ENCODE measurements around the gene ARPC1A. TPM values are rescaled to one million over a fixed set of nuclear protein-coding genes. Genes with fewer than 3 reads are reported as not detected.
"Not testable (repeated sequence)": the region's sequence is repeated elsewhere in the genome, so short reads cannot be mapped to it uniquely, and the experiment has no call there.

The ARPC1A gene
- total RNA-seq, 1 donor from 2014 or later = 76.0 TPM

DNA sequence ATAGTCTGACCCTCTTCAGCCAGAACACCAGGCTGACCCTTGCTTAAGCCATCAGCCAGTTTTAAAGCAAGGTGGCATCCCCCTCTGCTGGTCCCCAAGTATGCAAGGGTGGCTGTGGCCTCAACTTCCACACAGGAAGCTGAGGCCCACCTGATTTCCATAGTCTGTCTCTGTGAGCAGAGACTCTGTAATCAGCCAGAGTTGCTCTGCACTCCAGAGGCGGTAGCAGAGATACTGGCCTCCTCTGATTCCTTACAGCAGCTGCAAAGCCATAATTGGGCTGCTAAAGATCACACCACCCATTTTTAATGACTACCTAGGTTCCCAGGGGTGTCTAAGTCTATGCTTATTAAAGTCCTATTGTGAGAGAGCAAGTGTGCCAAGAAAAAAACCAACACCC lies 80.9 kb downstream of the ARPC1A start:
- peaks cover 36% of the 10 kb centered on the region for H3K4me1 Mint-ChIP-seq
- H3K4me3 Mint-ChIP-seq = peak overlapping the region; percentile 94
- intact Hi-C loops (cut with micrococcal nuclease) = loop anchor here (5.0 kb wide), 1 partner anchor 34 kb away; the partner anchor contains the start of gene ARPC1B
- H3K27ac Mint-ChIP-seq = peak overlapping the region; percentile 57
- H3K36me3 Mint-ChIP-seq (ENCODE audit: low read depth) = peaks cover 48% of the 10 kb centered on the region
- H3K27me3 Mint-ChIP-seq = no peaks in the 10 kb centered on the region
- no peak for DNase-seq
- no peaks in the 10 kb centered on the region for H3K9me3 Mint-ChIP-seq

DNA sequence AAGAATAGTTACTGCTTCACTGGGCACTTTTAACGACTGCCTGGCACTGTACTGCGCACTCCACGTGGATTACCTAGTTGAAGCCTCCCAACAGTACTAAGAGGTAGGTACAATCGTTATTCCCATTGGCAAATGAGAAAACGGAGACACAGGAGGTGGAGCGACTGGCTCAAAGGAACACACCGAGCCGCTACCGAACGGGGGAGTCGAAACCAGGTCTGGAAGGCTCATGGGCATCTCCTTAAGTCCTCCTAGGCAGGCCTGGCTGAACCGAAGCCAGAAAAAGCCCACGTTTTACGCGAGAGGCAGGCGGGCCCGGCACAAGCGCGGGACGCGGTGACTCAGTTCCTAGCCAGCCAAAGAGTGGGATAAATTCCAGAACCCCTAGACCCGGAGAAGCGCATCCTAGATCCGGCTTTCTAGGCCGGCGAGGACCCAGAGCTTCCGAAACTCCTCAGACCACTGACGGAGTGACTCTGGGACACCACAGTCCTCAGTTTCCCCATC lies 82.2 kb downstream of the ARPC1A start:
- H3K27me3 Mint-ChIP-seq = no peaks in the 10 kb centered on the region
- H3K4me3 Mint-ChIP-seq = peak overlapping the region; percentile 94
- DNase-seq = peak; percentile 80
- peaks cover 34% of the 10 kb centered on the region for H3K4me1 Mint-ChIP-seq
- H3K36me3 Mint-ChIP-seq (ENCODE audit: low read depth) = peaks cover 48% of the 10 kb centered on the region
- intact Hi-C loops (cut with micrococcal nuclease) = loop anchor here (2.0 to 5.0 kb wide), 3 partner anchors 36 to 151 kb away; partner anchors contain the start of genes ARPC1B, ZNF655 and ZNF789
- peak overlapping the region; percentile 97 for H3K27ac Mint-ChIP-seq
- H3K9me3 Mint-ChIP-seq = no peaks in the 10 kb centered on the region

DNA sequence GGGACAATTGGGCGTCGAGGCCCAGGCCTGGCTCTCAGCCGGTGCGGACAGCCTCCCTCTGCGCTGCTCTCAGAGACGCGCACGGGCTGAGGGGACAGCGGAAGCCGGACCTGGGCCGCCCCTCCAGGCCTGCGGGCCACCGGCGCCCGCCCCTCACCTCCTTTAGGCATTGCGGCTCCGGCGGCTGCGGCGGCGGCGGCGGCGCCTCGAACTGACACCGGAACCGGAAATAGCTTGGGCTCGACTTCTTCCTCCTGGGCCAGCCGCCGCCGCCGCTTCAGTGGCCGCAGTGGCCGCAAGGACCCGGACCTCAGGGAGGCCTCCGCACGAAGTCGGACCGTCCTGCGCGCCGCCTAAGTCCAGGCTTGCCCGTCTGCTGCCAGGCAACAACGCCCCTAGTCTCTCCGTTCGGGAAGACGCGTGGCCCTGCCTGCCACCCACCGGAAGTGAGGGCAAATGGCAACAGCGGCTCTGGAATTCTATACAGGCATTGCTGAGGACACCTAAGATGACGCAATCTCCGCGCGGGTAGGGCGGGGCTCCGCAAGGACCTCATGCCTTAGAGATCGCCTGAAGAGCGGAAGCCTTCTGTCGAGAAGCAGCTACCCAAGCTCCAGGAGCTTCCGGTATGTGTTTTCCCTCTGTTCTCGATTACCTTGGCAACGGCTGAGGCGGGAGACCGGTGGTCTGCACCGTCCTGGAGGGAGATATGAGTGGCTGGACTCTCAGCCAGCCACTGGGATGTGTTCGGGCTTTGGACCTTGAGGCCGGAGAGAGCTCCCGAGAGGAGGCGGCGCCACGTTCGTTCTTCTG lies 82.9 kb downstream of the ARPC1A start, which contains the start of the genes BUD31 and PDAP1:
TSS of gene BUD31 (plus strand) at position 591 of the 813 bp plus-strand sequence. CDS start 2,124 bp downstream, outside the sequence.
TSS of gene PDAP1 (minus strand) at position 219 of the 813 bp plus-strand sequence. CDS start at position 170, 49 bp downstream.
- DNase-seq = peak; percentile 99
- intact Hi-C loops (cut with micrococcal nuclease) = loop anchor here (1.0 to 5.0 kb wide), 5 partner anchors 27 to 150 kb away; partner anchors contain the start of genes ARPC1B, CPSF4, PTCD1 and ZNF655
- H3K36me3 Mint-ChIP-seq (ENCODE audit: low read depth) = peaks cover 49% of the 10 kb centered on the region
- H3K4me3 Mint-ChIP-seq = peak within 1 kb of the TSS; percentile 94
- H3K27me3 Mint-ChIP-seq = no peaks in the 10 kb centered on the region
- no peaks in the 10 kb centered on the region for H3K9me3 Mint-ChIP-seq
- H3K27ac Mint-ChIP-seq = peak within 1 kb of the TSS; percentile 97
- peaks cover 35% of the 10 kb centered on the region for H3K4me1 Mint-ChIP-seq

DNA sequence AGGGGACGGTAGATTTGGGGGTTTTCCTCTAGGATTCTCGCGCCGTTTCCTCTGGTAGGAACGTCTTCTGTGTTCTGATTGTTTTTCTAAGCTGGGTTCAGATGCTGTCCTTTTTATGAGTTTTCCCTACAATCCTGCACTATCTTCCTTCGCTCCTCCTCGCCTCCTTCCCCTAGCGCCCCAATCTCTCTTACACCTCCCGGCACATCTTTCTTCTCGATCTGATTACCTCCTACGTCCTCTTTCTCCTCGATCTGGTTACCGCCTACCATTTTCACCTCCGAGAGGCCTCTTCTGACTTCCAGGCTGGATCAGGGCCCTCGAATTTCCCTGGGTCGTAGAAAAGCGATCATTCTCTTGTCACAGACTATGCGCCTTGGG lies 83.5 kb downstream of the ARPC1A start:
- Mint-ChIP-seq H3K27ac (peak overlapping the region; percentile 97), H3K9me3 (no peaks in the 10 kb centered on the region), H3K4me3 (peak overlapping the region; percentile 94), H3K36me3 (ENCODE audit: low read depth) (peaks cover 44% of the 10 kb centered on the region), H3K4me1 (peaks cover 32% of the 10 kb centered on the region), H3K27me3 (no peaks in the 10 kb centered on the region)
- intact Hi-C loops (cut with micrococcal nuclease) = loop anchor here (1.0 to 5.0 kb wide), 5 partner anchors 28 to 150 kb away; partner anchors contain the start of genes ARPC1B, CPSF4, PTCD1 and ZNF655
- DNase-seq = peak; percentile 74

DNA sequence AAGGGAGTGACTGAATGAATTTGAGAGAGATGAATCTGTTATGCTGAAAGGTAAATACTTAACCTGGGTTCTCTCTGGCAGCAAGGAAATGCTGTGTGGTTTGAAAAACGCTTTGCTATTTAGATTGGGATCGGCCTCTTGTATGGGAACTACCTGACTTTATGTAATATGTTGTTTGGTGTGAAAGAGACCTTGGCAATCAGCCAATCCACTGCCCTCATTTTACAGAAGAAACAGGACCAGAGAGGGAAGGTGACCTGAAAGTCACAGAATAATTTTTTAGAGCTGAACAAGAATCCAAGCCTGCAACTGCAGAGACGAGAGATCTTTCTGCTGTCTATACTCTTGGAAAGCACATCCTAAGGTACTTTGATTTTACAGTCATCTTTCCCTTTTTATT lies 84.1 kb downstream of the ARPC1A start:
- H3K36me3 Mint-ChIP-seq (ENCODE audit: low read depth) = peaks cover 45% of the 10 kb centered on the region
- H3K9me3 Mint-ChIP-seq = no peaks in the 10 kb centered on the region
- H3K27me3 Mint-ChIP-seq = no peaks in the 10 kb centered on the region
- H3K4me3 Mint-ChIP-seq = peak overlapping the region; percentile 94
- H3K27ac Mint-ChIP-seq = peak overlapping the region; percentile 45
- intact Hi-C loops (cut with micrococcal nuclease) = loop anchor here (1.0 to 5.0 kb wide), 5 partner anchors 28 to 149 kb away; partner anchors contain the start of genes ARPC1B, CPSF4, PTCD1 and ZNF655
- H3K4me1 Mint-ChIP-seq = peaks cover 30% of the 10 kb centered on the region
- no peak for DNase-seq

DNA sequence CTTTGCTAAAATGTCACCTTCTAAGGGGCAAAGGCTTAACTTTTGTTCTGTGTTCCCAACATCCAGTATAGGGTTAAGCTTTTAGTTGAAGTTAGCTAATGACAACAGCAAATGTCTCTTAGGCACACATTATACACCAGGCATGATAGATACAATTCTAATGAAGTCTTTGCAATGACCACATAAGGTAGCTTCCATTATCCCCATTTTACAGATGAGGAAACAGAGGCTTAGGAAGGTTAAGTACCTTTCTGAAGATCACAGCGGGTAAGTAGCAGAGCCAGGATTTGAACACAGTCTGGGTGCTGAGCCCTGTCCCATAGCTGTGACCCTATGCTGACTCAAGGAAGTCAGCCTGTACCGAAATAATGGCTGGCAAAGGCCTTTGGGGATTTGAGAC lies 84.9 kb downstream of the ARPC1A start:
- H3K36me3 Mint-ChIP-seq (ENCODE audit: low read depth) = peaks cover 47% of the 10 kb centered on the region
- intact Hi-C loops (cut with micrococcal nuclease) = no loop called here

DNA sequence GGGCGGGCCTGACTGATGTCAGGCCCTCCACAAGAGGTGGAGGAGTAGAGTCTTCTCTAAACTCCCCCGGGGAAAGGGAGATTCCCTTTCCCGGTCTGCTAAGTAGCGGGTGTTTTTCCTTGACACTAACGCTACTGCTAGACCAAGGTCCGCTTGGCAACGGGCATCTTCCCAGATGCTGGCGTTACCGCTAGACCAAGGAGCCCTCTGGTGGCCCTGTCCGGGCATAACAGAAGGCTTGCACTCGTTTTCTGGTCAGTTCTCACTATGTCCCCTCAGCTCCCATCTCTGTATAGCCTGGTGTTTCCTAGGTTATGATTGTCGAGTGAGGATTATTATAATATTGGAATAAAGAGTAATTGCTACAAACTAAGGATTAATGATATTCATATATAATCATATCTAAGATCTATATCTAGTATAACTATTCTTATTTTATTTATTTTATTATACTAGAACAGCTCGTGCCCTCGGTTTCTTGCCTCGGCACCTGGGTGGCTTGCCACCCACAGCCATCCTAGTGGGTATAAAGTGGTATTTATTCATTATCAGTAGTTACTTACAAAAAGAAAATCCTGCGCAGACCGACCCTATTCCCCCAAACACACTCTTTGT lies 89.9 kb downstream of the ARPC1A start:
- peak; percentile 75 for DNase-seq
- H3K4me3 Mint-ChIP-seq; H3K9me3 Mint-ChIP-seq; H3K27ac Mint-ChIP-seq; H3K27me3 Mint-ChIP-seq; intact Hi-C loops (cut with micrococcal nuclease): not testable (repeated sequence)
- Mint-ChIP-seq H3K36me3 (ENCODE audit: low read depth) (peaks cover 62% of the 10 kb centered on the region), H3K4me1 (peaks cover 14% of the 10 kb centered on the region)

More for the DNA sequence above, 84.9 kb downstream of the ARPC1A start:
- Mint-ChIP-seq H3K27me3 (no peaks in the 10 kb centered on the region), H3K9me3 (no peaks in the 10 kb centered on the region), H3K27ac (peak overlapping the region; percentile 54), H3K4me1 (peaks cover 34% of the 10 kb centered on the region), H3K4me3 (peak overlapping the region; percentile 94)
- DNase-seq = no peak

Other genes with a start within 250 kb of the ARPC1A start
- gene SMURF1, start 181.8 kb upstream of the ARPC1A start, total RNA-seq = 12.5 and 13.1 TPM in 2 replicates
- gene KPNA7, start 117.8 kb upstream of the ARPC1A start, total RNA-seq = not detected in 2 replicates
- gene MYH16, start 53.1 kb upstream of the ARPC1A start, total RNA-seq = not detected in 2 replicates
- gene ARPC1B, start 48.8 kb downstream of the ARPC1A start, total RNA-seq = 248 and 250 TPM in 2 replicates
- 167 and 168 TPM in 2 replicates for gene PDAP1, start 82.7 kb downstream of the ARPC1A start, total RNA-seq
- 136 and 147 TPM in 2 replicates for gene BUD31, start 83.1 kb downstream of the ARPC1A start, total RNA-seq
- gene PTCD1, start 112.9 kb downstream of the ARPC1A start, total RNA-seq = 10.5 and 10.7 TPM in 2 replicates
- gene CPSF4, start 113.0 kb downstream of the ARPC1A start, total RNA-seq = 83.5 and 89.0 TPM in 2 replicates
- 380 and 393 TPM in 2 replicates for gene ATP5MF, start 140.3 kb downstream of the ARPC1A start, total RNA-seq
- 22.6 and 23.6 TPM in 2 replicates for gene ZNF789, start 147.0 kb downstream of the ARPC1A start, total RNA-seq
- gene ZNF394, start 174.4 kb downstream of the ARPC1A start, total RNA-seq = 38.1 and 38.7 TPM in 2 replicates
- 7.2 TPM in 2 replicates for gene ZKSCAN5, start 178.8 kb downstream of the ARPC1A start, total RNA-seq
- gene FAM200A, start 226.2 kb downstream of the ARPC1A start, total RNA-seq = 4.7 and 5.8 TPM in 2 replicates
- 76.2 and 76.4 TPM in 2 replicates for gene ZNF655, start 232.7 kb downstream of the ARPC1A start, total RNA-seq

Data from activated CD4-positive, alpha-beta T cell treated with anti-CD3 and anti-CD28 coated beads, Interleukin-2, amount 10 ng/mL, durations not matched to agents 24 days and 14 days (primary cell).